ENCODE data around the gene CAPRIN2. TPM values are rescaled to one million over a fixed set of nuclear protein-coding genes. Genes with fewer than 3 reads are reported as not detected.

The CAPRIN2 gene
- polyA plus RNA-seq, 1 donor from 2014 or later, result 132 TPM

DNA sequence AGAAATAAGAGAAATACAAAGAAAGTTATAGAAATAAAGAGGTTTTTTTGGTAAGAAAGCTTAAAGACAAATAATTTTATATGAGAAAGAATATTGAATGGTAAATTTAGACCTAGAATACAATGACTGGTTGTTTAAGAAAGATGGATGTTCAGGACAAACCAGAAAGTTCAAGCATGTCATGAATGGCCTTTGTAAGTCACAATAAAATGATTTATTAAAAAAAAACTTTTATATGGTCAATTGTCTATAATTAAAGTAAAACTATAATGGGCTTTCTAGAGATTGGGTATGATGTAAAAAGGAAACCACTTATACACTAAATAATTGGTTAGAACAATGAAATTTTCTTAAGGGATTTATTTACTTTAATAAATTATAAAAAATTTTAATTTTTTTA lies 19.8 kb upstream of the CAPRIN2 start:
- no peak overlapping the region for H3K9ac ChIP-seq (ENCODE audit: low read length)
- H4K20me1 ChIP-seq (ENCODE audit: insufficient read depth), result no peaks in the 10 kb centered on the region
- no peak overlapping the region for H2AFZ ChIP-seq (ENCODE audit: low read depth, low read length)
- H3K27me3 ChIP-seq (ENCODE audit: insufficient read depth, low read depth, low read length), result no peaks in the 10 kb centered on the region
- no peak overlapping the region for H3K27ac ChIP-seq (ENCODE audit: low read length)
- H3F3A ChIP-seq (ENCODE audit: insufficient read depth, low read length, poor library complexity, severe bottlenecking), result no peaks in the 10 kb centered on the region
- no peaks in the 10 kb centered on the region for H3K79me2 ChIP-seq (replicated peaks; ENCODE audit: insufficient read depth, low read length)
- TF ChIP-seq, protein P1, sequence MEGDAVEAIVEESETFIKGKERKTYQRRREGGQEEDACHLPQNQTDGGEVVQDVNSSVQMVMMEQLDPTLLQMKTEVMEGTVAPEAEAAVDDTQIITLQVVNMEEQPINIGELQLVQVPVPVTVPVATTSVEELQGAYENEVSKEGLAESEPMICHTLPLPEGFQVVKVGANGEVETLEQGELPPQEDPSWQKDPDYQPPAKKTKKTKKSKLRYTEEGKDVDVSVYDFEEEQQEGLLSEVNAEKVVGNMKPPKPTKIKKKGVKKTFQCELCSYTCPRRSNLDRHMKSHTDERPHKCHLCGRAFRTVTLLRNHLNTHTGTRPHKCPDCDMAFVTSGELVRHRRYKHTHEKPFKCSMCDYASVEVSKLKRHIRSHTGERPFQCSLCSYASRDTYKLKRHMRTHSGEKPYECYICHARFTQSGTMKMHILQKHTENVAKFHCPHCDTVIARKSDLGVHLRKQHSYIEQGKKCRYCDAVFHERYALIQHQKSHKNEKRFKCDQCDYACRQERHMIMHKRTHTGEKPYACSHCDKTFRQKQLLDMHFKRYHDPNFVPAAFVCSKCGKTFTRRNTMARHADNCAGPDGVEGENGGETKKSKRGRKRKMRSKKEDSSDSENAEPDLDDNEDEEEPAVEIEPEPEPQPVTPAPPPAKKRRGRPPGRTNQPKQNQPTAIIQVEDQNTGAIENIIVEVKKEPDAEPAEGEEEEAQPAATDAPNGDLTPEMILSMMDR (IDR thresholded peaks at IDR 0.05; ENCODE audit: poor library complexity, severe bottlenecking), result no peak
- TF ChIP-seq TAF1 (IDR thresholded peaks at IDR 0.05; ENCODE audit: low read depth), result no peak
- no peak for TF ChIP-seq EP300 (conservative IDR thresholded peaks at IDR 0.05; ENCODE audit: poor library complexity, severe bottlenecking)
- TF ChIP-seq, protein P2, sequence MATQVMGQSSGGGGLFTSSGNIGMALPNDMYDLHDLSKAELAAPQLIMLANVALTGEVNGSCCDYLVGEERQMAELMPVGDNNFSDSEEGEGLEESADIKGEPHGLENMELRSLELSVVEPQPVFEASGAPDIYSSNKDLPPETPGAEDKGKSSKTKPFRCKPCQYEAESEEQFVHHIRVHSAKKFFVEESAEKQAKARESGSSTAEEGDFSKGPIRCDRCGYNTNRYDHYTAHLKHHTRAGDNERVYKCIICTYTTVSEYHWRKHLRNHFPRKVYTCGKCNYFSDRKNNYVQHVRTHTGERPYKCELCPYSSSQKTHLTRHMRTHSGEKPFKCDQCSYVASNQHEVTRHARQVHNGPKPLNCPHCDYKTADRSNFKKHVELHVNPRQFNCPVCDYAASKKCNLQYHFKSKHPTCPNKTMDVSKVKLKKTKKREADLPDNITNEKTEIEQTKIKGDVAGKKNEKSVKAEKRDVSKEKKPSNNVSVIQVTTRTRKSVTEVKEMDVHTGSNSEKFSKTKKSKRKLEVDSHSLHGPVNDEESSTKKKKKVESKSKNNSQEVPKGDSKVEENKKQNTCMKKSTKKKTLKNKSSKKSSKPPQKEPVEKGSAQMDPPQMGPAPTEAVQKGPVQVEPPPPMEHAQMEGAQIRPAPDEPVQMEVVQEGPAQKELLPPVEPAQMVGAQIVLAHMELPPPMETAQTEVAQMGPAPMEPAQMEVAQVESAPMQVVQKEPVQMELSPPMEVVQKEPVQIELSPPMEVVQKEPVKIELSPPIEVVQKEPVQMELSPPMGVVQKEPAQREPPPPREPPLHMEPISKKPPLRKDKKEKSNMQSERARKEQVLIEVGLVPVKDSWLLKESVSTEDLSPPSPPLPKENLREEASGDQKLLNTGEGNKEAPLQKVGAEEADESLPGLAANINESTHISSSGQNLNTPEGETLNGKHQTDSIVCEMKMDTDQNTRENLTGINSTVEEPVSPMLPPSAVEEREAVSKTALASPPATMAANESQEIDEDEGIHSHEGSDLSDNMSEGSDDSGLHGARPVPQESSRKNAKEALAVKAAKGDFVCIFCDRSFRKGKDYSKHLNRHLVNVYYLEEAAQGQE (IDR thresholded peaks at IDR 0.05; ENCODE audit: borderline replicate concordance), result no peak
- no peak for TF ChIP-seq RAD21 (conservative IDR thresholded peaks at IDR 0.05)
- no peak for TF ChIP-seq EZH2 (IDR thresholded peaks at IDR 0.05; ENCODE audit: borderline replicate concordance, insufficient read depth, low read length, poor library complexity, severe bottlenecking)
- TF ChIP-seq SMC3 (conservative IDR thresholded peaks at IDR 0.05; ENCODE audit: poor library complexity), result no peak
- TF ChIP-seq MXI1 (conservative IDR thresholded peaks at IDR 0.05; ENCODE audit: poor library complexity, severe bottlenecking), result no peak
- TF ChIP-seq POLR2AphosphoS5 (IDR thresholded peaks at IDR 0.05), result no peak
- no peaks in the 10 kb centered on the region for H3K9me2 ChIP-seq (ENCODE audit: insufficient read depth, low read length)
- H3K4me2 ChIP-seq (ENCODE audit: low read length), result no peak overlapping the region
- H3K9me3 ChIP-seq (ENCODE audit: low read length), result no peaks in the 10 kb centered on the region
- H3K4me3 ChIP-seq (ENCODE audit: low read length), result no peak overlapping the region
- H3K36me3 ChIP-seq (ENCODE audit: insufficient read depth, low read length), result no peaks in the 10 kb centered on the region

DNA sequence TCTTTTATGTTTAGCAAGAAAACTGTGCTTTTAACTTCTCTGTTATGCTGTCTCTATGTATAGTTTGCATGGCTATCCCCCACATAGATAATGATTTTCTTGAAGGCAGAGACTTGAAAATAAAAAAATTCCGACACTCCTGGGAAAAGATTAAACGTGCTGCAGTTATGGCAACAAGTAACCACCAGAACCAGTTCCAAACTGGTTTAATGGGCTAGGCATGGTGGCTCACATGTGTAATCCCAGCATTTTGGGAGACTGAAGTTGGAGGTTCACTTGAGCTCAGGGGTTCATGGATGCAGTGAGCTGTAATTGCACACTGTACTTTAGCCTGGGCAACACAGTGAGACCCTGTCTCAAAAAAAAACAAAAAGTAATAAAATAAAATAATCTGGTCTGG lies 15.1 kb upstream of the CAPRIN2 start:
- Histone ChIP-seq H4K20me1 (ENCODE audit: insufficient read depth) (no peaks in the 10 kb centered on the region), H3K9me3 (ENCODE audit: low read length) (no peaks in the 10 kb centered on the region), H3K4me2 (ENCODE audit: low read length) (no peak overlapping the region), H2AFZ (ENCODE audit: low read depth, low read length) (no peak overlapping the region), H3K9ac (ENCODE audit: low read length) (no peak overlapping the region), H3K79me2 (replicated peaks; ENCODE audit: insufficient read depth, low read length) (no peaks in the 10 kb centered on the region), H3K4me3 (ENCODE audit: low read length) (no peak overlapping the region), H3K27ac (ENCODE audit: low read length) (no peak overlapping the region), H3K36me3 (ENCODE audit: insufficient read depth, low read length) (no peaks in the 10 kb centered on the region), H3K9me2 (ENCODE audit: insufficient read depth, low read length) (no peaks in the 10 kb centered on the region), H3F3A (ENCODE audit: insufficient read depth, low read length, poor library complexity, severe bottlenecking) (no peaks in the 10 kb centered on the region), H3K27me3 (ENCODE audit: insufficient read depth, low read depth, low read length) (no peaks in the 10 kb centered on the region)
- TF ChIP-seq EP300 (conservative IDR thresholded peaks at IDR 0.05; ENCODE audit: poor library complexity, severe bottlenecking), result no peak
- TF ChIP-seq, protein P2 (IDR thresholded peaks at IDR 0.05; ENCODE audit: borderline replicate concordance), result no peak
- TF ChIP-seq EZH2 (IDR thresholded peaks at IDR 0.05; ENCODE audit: borderline replicate concordance, insufficient read depth, low read length, poor library complexity, severe bottlenecking), result no peak
- no peak for TF ChIP-seq TAF1 (IDR thresholded peaks at IDR 0.05; ENCODE audit: low read depth)
- TF ChIP-seq POLR2AphosphoS5 (IDR thresholded peaks at IDR 0.05), result no peak
- TF ChIP-seq MXI1 (conservative IDR thresholded peaks at IDR 0.05; ENCODE audit: poor library complexity, severe bottlenecking), result no peak
- TF ChIP-seq, protein P1 (IDR thresholded peaks at IDR 0.05; ENCODE audit: poor library complexity, severe bottlenecking), result no peak
- no peak for TF ChIP-seq RAD21 (conservative IDR thresholded peaks at IDR 0.05)
- TF ChIP-seq SMC3 (conservative IDR thresholded peaks at IDR 0.05; ENCODE audit: poor library complexity), result no peak
